Heart right ventricle (tissue), 16 donors: Measurements from ENCODE around the gene DYRK4. TPM values are rescaled to one million over a fixed set of nuclear protein-coding genes. Genes with fewer than 3 reads are reported as not detected.
A peak's percentile ranks its signal among the peaks of the same experiment; 100 is the strongest.

Experiments used
- ATAC-seq, 8 donors: fragments of 200-7000 bp; cut with Tn5 transposase; one replicate each; pipeline ENCODE4 v1.9.1; 2020; ENCODE audit warnings: mild to moderate bottlenecking in 8 of 8, moderate library complexity in 8 of 8, moderate number of reproducible peaks in 1 of 8
- DNase-seq, 2 donors: peaks; one replicate each; pipeline ENCODE4 v3.0.0-alpha.2; 2020
- H3K27ac ChIP-seq, 10 donors: fragments of 200-600 bp; sonication (generic) in 2 of 10; one replicate each; pipeline versions ENCODE4 v1.5.0 to v1.8.0; 2020 to 2022; ENCODE audit warnings: mild to moderate bottlenecking in 3 of 10
- H3K27me3 ChIP-seq, 7 donors: fragments of 200-600 bp; one replicate each; pipeline ENCODE4 v1.8.0; 2021 to 2022; ENCODE audit warnings: mild to moderate bottlenecking in 2 of 7
- H3K36me3 ChIP-seq, 9 donors: fragments of 200-600 bp; sonication (generic) in 1 of 9; one replicate each; pipeline versions ENCODE4 v1.5.0 to v1.8.0; 2020 to 2022; ENCODE audit warnings: mild to moderate bottlenecking in 2 of 9
- H3K4me1 ChIP-seq, 9 donors: fragments of 200-600 bp; sonication (generic) in 1 of 9; one replicate each; pipeline versions ENCODE4 v1.5.0 to v1.8.0; 2020 to 2022; ENCODE audit warnings: mild to moderate bottlenecking in 4 of 9
- H3K4me3 ChIP-seq, 10 donors: fragments of 200-600 bp; sonication (generic) in 2 of 10; one replicate each; pipeline versions ENCODE4 v1.5.0 to v1.8.0; 2020 to 2022; ENCODE audit warnings: mild to moderate bottlenecking in 7 of 10, moderate library complexity in 2 of 10
- H3K9me3 ChIP-seq, 11 donors: fragments of 200-600 bp in 10 of 11; sonication (generic) in 2 of 11; one replicate each; pipeline versions ENCODE4 v1.5.0 to v1.8.0; 2013 to 2022; ENCODE audit warnings: mild to moderate bottlenecking in 2 of 11, control low read depth in 1 of 11, moderate library complexity in 1 of 11
- CTCF ChIP-seq, 9 donors: fragments of 200-600 bp; sonication (generic) in 2 of 9; IDR thresholded peaks; one replicate each; pipeline versions ENCODE4 v1.5.0 to v1.8.0; 2021 to 2022; ENCODE audit warnings: antibody characterized with exemption in 9 of 9, mild to moderate bottlenecking in 5 of 9, moderate library complexity in 1 of 9
- WGBS, 2 donors: extraction: QIAGEN DNeasy Blood & Tissue Kit; methylation state at CpG; one replicate each; pipeline ENCODE4 v1.1.7; 2013; ENCODE audit warnings: inconsistent platforms in 1 of 2; 5-methylcytosine and 5-hydroxymethylcytosine counted together
- intact Hi-C, 10 donors: fragments of 100-400 bp; cut with DNase I; formaldehyde crosslinking; loops; one replicate each; pipeline versions ENCODE4 v1.11.1 to v1.14.2; 2022
- polyA plus RNA-seq, 2 donors: library from polyadenylated mRNA; stranded (reverse); fragments of 200-250 nt; gene quantifications; one replicate each; pipeline ENCODE4 v1.2.3, GENCODE V29; 2013
- total RNA-seq, 10 donors: library from RNA; stranded (reverse); fragmentation: NEBNext Ultra II Directional in 3 of 10; extraction: Animal tissue kit (Norgen Biotek cat#: 25700) in 3 of 10; gene quantifications; one replicate each; pipeline versions ENCODE4 v1.2.1 to v1.2.4, GENCODE V29; 2021 to 2023
- donor health status: Arrhythmogenic right ventricular cardiomyopathy.
- donor health status: ischemic (EF 13 %, LVEDD 7.1; RV severe dilation, severe dysfunction).
- donor health status: healthy with polysubstance abuse.
- donor health status: DM: no; HTN: yes; CAD: no.
- donor health status: DM: no; HTN: no; CAD: no.
- donor health status: ischemic (EF 25% LVEDD 6.9; RV normal size, moderate dysfunction).
- donor health status: ischemic (EF 25% LVEDD 5.7; RV mildly dilated, moderate dysfunction).
- donor health status: healthy.
- donor health status: DM: yes; HTN: yes; CAD: no.
- donor health status: Ischemic cardiomyopathy.
- donor health status: ischemic (EF 35%, LVEDD 5.7; RV mildly dilated, moderate dysfunction).
- donor health status: nonischemic (EF 11% LVEDD 7.7; RV severe dilation, severe dysfunction).
- donor health status: DM: yes; HTN: yes; CAD: no.
- donor health status: PGD.
- donor health status: ischemic (EF 29% LVEDD 5.4; RV normal size, mild dysfunction).
- donor health status: nonischemic (EF 23%, LVEDD 6.1; RV moderate dilation, normal function).

The DYRK4 gene
- total and polyA plus RNA-seq, 12 donors, result 21.2 to 64.5 (median 29.8) TPM

GRCh38 chr12:4572680-4573079 lies 10.7 kb downstream of the DYRK4 start:
- intact Hi-C loops, result loop anchor here in 1 of 10 donors (10.0 kb wide), 1 partner anchor 182 kb away; no protein-coding TSS in a partner anchor
- Histone ChIP-seq H3K9me3 (no peaks in the 10 kb centered on the region), H3K4me1 (peaks cover 0 to 7% (median 0%) of the 10 kb centered on the region in 9 donors), H3K36me3 (no peaks in the 10 kb centered on the region), H3K4me3 (no peak overlapping the region), H3K27me3 (peaks cover 0 to 9% (median 0%) of the 10 kb centered on the region in 7 donors), H3K27ac (no peak overlapping the region)
- no peak for ATAC-seq
- 33 to 35% methylated on average over 7 of the region's 7 CpGs for WGBS, 2 donors
- DNase-seq, result no peak
- no peak for TF ChIP-seq CTCF (IDR thresholded peaks at IDR 0.05)

- Histone ChIP-seq H3K9me3 (no peaks in the 10 kb centered on the region), H3K36me3 (no peaks in the 10 kb centered on the region), H3K4me3 (no peak overlapping the region), H3K27ac (no peak overlapping the region), H3K27me3 (peaks cover 0 to 24% (median 0%) of the 10 kb centered on the region in 7 donors), H3K4me1 (peaks cover 0 to 6% (median 0%) of the 10 kb centered on the region in 9 donors)
- 33 to 50% methylated on average over 8 of the region's 8 CpGs for WGBS, 2 donors
- intact Hi-C loops, result loop anchor here in 4 of 10 donors (5.0 to 10.0 kb wide), 2 partner anchors 175 to 178 kb away; no protein-coding TSS in a partner anchor
- ATAC-seq (peak in 3 of 8 donors; percentile 53 to 58 (median 56)), DNase-seq (no peak)
- peak in 6 of 9 donors; percentile 7 to 40 (median 29) for TF ChIP-seq CTCF (IDR thresholded peaks at IDR 0.05)
Measured at GRCh38 chr12:4579305-4580102, 17.5 kb downstream of the DYRK4 start.

GRCh38 chr12:4580281-4580688 lies 18.3 kb downstream of the DYRK4 start:
- 55 to 58% methylated on average over 3 of the region's 3 CpGs for WGBS, 2 donors

More at GRCh38 chr12:4580281-4580688, 18.3 kb downstream of the DYRK4 start:
- DNase-seq, result no peak
- TF ChIP-seq CTCF (IDR thresholded peaks at IDR 0.05), result no peak
- no peak for ATAC-seq
- intact Hi-C loops, result loop anchor here in 3 of 10 donors (5.0 to 10.0 kb wide), 2 partner anchors 175 to 177 kb away; no protein-coding TSS in a partner anchor
- Histone ChIP-seq H3K36me3 (no peaks in the 10 kb centered on the region), H3K4me1 (peaks cover 0 to 6% (median 0%) of the 10 kb centered on the region in 9 donors), H3K27me3 (peaks cover 0 to 23% (median 3%) of the 10 kb centered on the region in 7 donors), H3K27ac (no peak overlapping the region), H3K9me3 (no peaks in the 10 kb centered on the region), H3K4me3 (no peak overlapping the region)
